Calu3 (cell line): Measurements from ENCODE around the gene VWDE. TPM values are rescaled to one million over a fixed set of nuclear protein-coding genes. Genes with fewer than 3 reads are reported as not detected.
A peak's percentile ranks its signal among the peaks of the same experiment; 100 is the strongest.

Source experiments
- BruUV-seq: library from RNA; stranded (reverse); fragments of 400-500 nt; replicated peaks from 2 replicates; lab custom pipeline; 2021; lab: Mats Ljungman, UMichigan
- CTCF ChIA-PET: fragments of 300-600 bp; sonication (Branson Sonifier 250); formaldehyde crosslinking; loops from one replicate; lab custom pipeline; 2022; ENCODE audit warnings: antibody characterized with exemption; lab: Charles Lee
- DNase-seq: peaks from one replicate; pipeline ENCODE4 v3.0.0; 2022
- H3K27ac Mint-ChIP-seq: one replicate; pipeline ENCODE4 v1.8.0; 2022; ENCODE audit warnings: mixed read lengths; ENCODE audit not compliant: unreplicated experiment
- H3K27me3 Mint-ChIP-seq: one replicate; pipeline ENCODE4 v1.8.0; 2022; ENCODE audit warnings: mixed read lengths; ENCODE audit not compliant: unreplicated experiment
- H3K36me3 Mint-ChIP-seq: one replicate; pipeline ENCODE4 v1.8.0; 2022; ENCODE audit warnings: mild to moderate bottlenecking, moderate library complexity, mixed read lengths; ENCODE audit not compliant: insufficient read depth, unreplicated experiment
- H3K4me1 Mint-ChIP-seq: one replicate; pipeline ENCODE4 v1.8.0; 2022; ENCODE audit warnings: mild to moderate bottlenecking, low read depth, mixed read lengths; ENCODE audit not compliant: unreplicated experiment
- H3K4me3 Mint-ChIP-seq: one replicate; pipeline ENCODE4 v1.8.0; 2022; ENCODE audit warnings: mild to moderate bottlenecking, low read depth, moderate library complexity, mixed read lengths; ENCODE audit not compliant: unreplicated experiment
- H3K9me3 Mint-ChIP-seq: one replicate; pipeline ENCODE4 v1.8.0; 2022; ENCODE audit warnings: low read depth, mixed read lengths; ENCODE audit not compliant: unreplicated experiment
- intact Hi-C: fragments of 100-400 bp; cut with micrococcal nuclease; formaldehyde crosslinking; loops from one replicate; pipeline ENCODE4 v1.10.0; 2022; ENCODE audit not compliant: unreplicated experiment
- total RNA-seq: library from RNA; stranded (reverse); gene quantifications from 2 replicates; pipeline ENCODE4 v1.2.3, GENCODE V29; 2022
- TF ChIP-seq, protein P1 (sequence below): fragments of 200-600 bp; IDR thresholded peaks from one replicate; pipeline ENCODE4 v1.8.0; 2022; ENCODE audit warnings: antibody characterized with exemption; ENCODE audit not compliant: unreplicated experiment

Gene VWDE
- total RNA-seq, 1 experiment from 2014 or later = 21.3 TPM

DNA sequence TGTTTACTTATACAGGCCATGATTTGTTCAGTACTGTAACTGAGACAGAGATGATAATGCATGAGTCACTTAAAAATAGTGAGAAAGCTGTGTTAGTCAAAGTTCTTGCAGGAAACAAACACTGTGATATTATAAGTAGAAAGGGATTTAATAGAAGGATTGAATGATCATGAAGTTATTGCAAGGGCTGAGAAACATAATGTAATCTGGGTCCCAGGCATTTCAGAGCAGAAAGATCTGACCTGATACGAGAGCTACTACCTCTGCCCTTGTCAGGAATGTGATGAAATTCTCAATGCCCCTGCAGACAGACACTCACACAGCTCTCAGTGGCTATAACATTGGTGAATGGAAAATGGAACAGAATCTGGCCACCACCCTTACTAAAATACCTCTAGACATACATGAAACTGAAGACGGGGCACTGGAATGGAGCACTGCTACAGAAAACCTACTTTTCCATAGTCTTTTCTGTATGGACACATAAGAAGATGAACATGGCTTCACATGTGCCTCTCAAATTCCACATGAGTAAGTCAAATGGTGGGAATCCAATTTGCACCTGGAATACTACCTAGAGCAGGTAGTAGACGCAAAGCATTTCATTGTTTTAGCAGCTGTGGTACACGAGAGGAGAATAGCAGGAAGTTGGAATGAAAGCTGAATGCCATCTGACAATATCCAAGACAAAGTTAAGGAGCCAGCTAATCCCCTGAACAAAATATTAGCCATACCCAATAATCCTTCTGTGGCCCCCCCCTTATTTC is 19.1 kb upstream of the VWDE start:
- H3K36me3 Mint-ChIP-seq = peaks cover 7% of the 10 kb centered on the region
- TF ChIP-seq, protein P1, sequence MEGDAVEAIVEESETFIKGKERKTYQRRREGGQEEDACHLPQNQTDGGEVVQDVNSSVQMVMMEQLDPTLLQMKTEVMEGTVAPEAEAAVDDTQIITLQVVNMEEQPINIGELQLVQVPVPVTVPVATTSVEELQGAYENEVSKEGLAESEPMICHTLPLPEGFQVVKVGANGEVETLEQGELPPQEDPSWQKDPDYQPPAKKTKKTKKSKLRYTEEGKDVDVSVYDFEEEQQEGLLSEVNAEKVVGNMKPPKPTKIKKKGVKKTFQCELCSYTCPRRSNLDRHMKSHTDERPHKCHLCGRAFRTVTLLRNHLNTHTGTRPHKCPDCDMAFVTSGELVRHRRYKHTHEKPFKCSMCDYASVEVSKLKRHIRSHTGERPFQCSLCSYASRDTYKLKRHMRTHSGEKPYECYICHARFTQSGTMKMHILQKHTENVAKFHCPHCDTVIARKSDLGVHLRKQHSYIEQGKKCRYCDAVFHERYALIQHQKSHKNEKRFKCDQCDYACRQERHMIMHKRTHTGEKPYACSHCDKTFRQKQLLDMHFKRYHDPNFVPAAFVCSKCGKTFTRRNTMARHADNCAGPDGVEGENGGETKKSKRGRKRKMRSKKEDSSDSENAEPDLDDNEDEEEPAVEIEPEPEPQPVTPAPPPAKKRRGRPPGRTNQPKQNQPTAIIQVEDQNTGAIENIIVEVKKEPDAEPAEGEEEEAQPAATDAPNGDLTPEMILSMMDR = no peak
- peak overlapping the region; percentile 58 for H3K27ac Mint-ChIP-seq
- DNase-seq = no peak
- no peaks in the 10 kb centered on the region for H3K9me3 Mint-ChIP-seq
- peaks cover 22% of the 10 kb centered on the region for H3K4me1 Mint-ChIP-seq
- H3K27me3 Mint-ChIP-seq = no peaks in the 10 kb centered on the region
- CTCF ChIA-PET = interaction anchor here (0.7 to 2.6 kb wide), 6 partner anchors 10 to 263 kb away, joined by 3 to 21 read pairs (median 4); no protein-coding TSS in a partner anchor
- peak overlapping the region; percentile 59 for H3K4me3 Mint-ChIP-seq
- BruUV-seq = no TSS peak
- intact Hi-C loops = loop anchor here (2.0 to 5.0 kb wide), 2 partner anchors 14 to 35 kb away; no protein-coding TSS in a partner anchor

DNA sequence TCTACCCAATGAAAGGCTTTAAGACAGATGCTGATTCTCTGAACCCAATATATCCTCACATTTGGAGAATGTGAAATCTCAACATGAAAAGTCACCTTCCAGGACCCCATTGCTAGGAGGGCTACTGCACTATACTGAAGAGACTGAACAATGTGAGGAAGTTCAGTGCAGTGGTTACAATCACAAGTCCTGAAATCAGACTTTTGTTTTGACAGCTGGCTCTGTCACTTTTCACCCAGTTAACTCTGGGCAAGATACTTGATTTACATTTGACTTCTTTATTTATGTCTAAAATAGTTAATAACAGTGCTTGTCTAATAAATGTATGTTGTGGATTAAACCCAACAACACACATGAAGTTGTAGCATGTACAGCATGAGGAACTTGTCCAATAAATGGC is 14.8 kb upstream of the VWDE start:
- intact Hi-C loops = no loop called here
- BruUV-seq = no TSS peak
- no peak for DNase-seq
- Mint-ChIP-seq H3K9me3 (peaks cover 2% of the 10 kb centered on the region), H3K4me3 (no peak overlapping the region), H3K4me1 (peaks cover 14% of the 10 kb centered on the region), H3K27ac (no peak overlapping the region), H3K27me3 (no peaks in the 10 kb centered on the region), H3K36me3 (peaks cover 1% of the 10 kb centered on the region)
- TF ChIP-seq, protein P1 = no peak
- CTCF ChIA-PET = interaction anchor here (1.1 kb wide), 1 partner anchor 14 kb away, joined by 3 read pairs; the partner anchor contains the start of gene VWDE

DNA sequence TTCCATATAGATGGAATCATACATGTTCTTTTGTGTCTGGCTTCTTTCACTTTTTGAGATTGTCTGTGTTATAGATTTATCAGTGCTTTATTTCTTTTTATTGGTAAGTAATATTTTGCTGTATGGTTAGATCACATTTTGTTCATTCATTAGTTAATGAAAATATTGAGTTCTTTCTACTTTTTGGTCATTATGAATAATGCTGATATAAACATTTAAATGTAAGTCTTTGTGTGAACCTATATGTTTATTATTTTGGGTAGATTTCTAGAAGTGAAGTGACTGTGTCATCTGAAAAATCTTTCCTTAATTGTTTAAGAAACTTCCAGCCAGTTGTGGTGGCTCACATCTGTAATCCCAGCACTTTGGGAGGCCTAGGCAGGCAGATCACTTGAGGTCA is 11.4 kb upstream of the VWDE start:
- TF ChIP-seq, protein P1 = no peak
- H3K4me3 Mint-ChIP-seq = no peak overlapping the region
- no peaks in the 10 kb centered on the region for H3K27me3 Mint-ChIP-seq
- no peaks in the 10 kb centered on the region for H3K36me3 Mint-ChIP-seq
- H3K4me1 Mint-ChIP-seq = no peaks in the 10 kb centered on the region
- BruUV-seq = no TSS peak
- intact Hi-C loops = no loop called here
- DNase-seq = no peak
- CTCF ChIA-PET = interaction anchor here (1.0 kb wide), 1 partner anchor 19 kb away, joined by 3 read pairs; no protein-coding TSS in a partner anchor
- H3K9me3 Mint-ChIP-seq = peaks cover 5% of the 10 kb centered on the region
- no peak overlapping the region for H3K27ac Mint-ChIP-seq

DNA sequence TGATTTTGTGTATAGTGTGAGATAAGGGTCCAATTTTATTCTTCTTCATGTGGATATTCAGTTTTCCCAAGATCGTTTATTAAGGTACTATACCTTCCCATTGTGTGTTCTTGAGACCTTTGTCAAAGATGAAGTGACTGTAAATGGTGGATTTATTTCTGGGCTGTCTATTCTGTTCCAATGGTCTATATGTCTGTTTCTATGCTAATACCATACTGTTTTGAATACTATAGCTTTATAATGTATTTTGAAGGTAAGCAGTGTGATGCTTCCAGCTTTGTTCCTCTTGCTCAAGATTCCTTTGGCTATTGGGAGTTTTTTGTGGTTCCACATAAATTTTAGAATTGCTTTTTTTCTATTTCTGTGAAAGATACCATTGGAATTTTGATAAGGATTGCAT is 8.7 kb upstream of the VWDE start:
- CTCF ChIA-PET = no interaction called here
- Mint-ChIP-seq H3K4me3 (no peak overlapping the region), H3K36me3 (no peaks in the 10 kb centered on the region), H3K4me1 (no peaks in the 10 kb centered on the region), H3K27ac (no peak overlapping the region), H3K9me3 (peaks cover 5% of the 10 kb centered on the region), H3K27me3 (no peaks in the 10 kb centered on the region)
- no TSS peak for BruUV-seq
- intact Hi-C loops = no loop called here
- DNase-seq = no peak
- TF ChIP-seq, protein P1 = no peak
